ENCODE measurements around the gene ESRP2. TPM values are rescaled to one million over a fixed set of nuclear protein-coding genes. Genes with fewer than 3 reads are reported as not detected.

Gene ESRP2
- total and polyA plus RNA-seq, 5 donors from 2014 or later: 0.10 to 0.99 (median 0.33) TPM; not detected in 1

- no peaks in the 10 kb centered on the region for H3K9me3 Mint-ChIP-seq
- peak overlapping the region; percentile 90 to 97 (median 92) for H3K27ac Mint-ChIP-seq
- Histone ChIP-seq H3K27me3 (ENCODE audit: control insufficient read depth, insufficient read depth, low read length) (no peaks in the 10 kb centered on the region), H3K4me3 (ENCODE audit: low read depth, low read length) (no peak overlapping the region), H3K36me3 (ENCODE audit: control insufficient read depth, insufficient read depth, low read length) (peaks cover 12% of the 10 kb centered on the region), H3K4me1 (ENCODE audit: control insufficient read depth, insufficient read depth, low read length, poor library complexity, severe bottlenecking) (peaks cover 83% of the 10 kb centered on the region), H3K27ac (ENCODE audit: insufficient read depth, low read length, poor library complexity, severe bottlenecking) (peak overlapping the region; percentile 58), H3K9me3 (ENCODE audit: control insufficient read depth in 2 of 2, low read length in 2 of 2) (no peaks in the 10 kb centered on the region)
- H3K4me3 Mint-ChIP-seq: peak overlapping the region in 3 of 4 donors; percentile 52 to 70 (median 52)
- DNase-seq: no peak
- no peak for ATAC-seq (ENCODE audit: low read depth in 2 of 2)
- H3K4me1 Mint-ChIP-seq: peaks cover 31 to 79% (median 57%) of the 10 kb centered on the region in 4 donors
- no peaks in the 10 kb centered on the region for H3K27me3 Mint-ChIP-seq
- H3K36me3 Mint-ChIP-seq: peaks cover 48% of the 10 kb centered on the region
Observed at GRCh38 chr16:68279726-68280558, 44.0 kb upstream of the ESRP2 start.

- peaks cover 29 to 78% (median 52%) of the 10 kb centered on the region in 4 donors for H3K4me1 Mint-ChIP-seq
- ATAC-seq (ENCODE audit: low read depth in 2 of 2) (no peak), DNase-seq (no peak)
- H3K9me3 ChIP-seq (ENCODE audit: control insufficient read depth in 2 of 2, low read length in 2 of 2): no peaks in the 10 kb centered on the region
- H3K4me3 Mint-ChIP-seq: peak overlapping the region; percentile 77 to 87 (median 81)
- no peaks in the 10 kb centered on the region for H3K9me3 Mint-ChIP-seq
- H3K27ac ChIP-seq (ENCODE audit: insufficient read depth, low read length, poor library complexity, severe bottlenecking): peak overlapping the region; percentile 82
- peaks cover 39% of the 10 kb centered on the region for H3K36me3 Mint-ChIP-seq
- H3K27me3 Mint-ChIP-seq: no peaks in the 10 kb centered on the region
- peaks cover 84% of the 10 kb centered on the region for H3K4me1 ChIP-seq (ENCODE audit: control insufficient read depth, insufficient read depth, low read length, poor library complexity, severe bottlenecking)
- H3K27ac Mint-ChIP-seq: peak overlapping the region; percentile 93 to 98 (median 98)
- H3K4me3 ChIP-seq (ENCODE audit: low read depth, low read length): peak overlapping the region; percentile 73
- no peaks in the 10 kb centered on the region for H3K27me3 ChIP-seq (ENCODE audit: control insufficient read depth, insufficient read depth, low read length)
- H3K36me3 ChIP-seq (ENCODE audit: control insufficient read depth, insufficient read depth, low read length): peaks cover 16% of the 10 kb centered on the region
Observed at GRCh38 chr16:68276223-68276622, 40.3 kb upstream of the ESRP2 start.

GRCh38 chr16:68275611-68276191, 39.8 kb upstream of the ESRP2 start:
- peak overlapping the region; percentile 82 for H3K27ac ChIP-seq (ENCODE audit: insufficient read depth, low read length, poor library complexity, severe bottlenecking)
- peaks cover 84% of the 10 kb centered on the region for H3K4me1 ChIP-seq (ENCODE audit: control insufficient read depth, insufficient read depth, low read length, poor library complexity, severe bottlenecking)

GRCh38 chr16:68274441-68274840, 38.5 kb upstream of the ESRP2 start:
- peak overlapping the region; percentile 60 for H3K4me3 ChIP-seq (ENCODE audit: low read depth, low read length)
- peaks cover 84% of the 10 kb centered on the region for H3K4me1 ChIP-seq (ENCODE audit: control insufficient read depth, insufficient read depth, low read length, poor library complexity, severe bottlenecking)
- H3K4me1 Mint-ChIP-seq: peaks cover 24 to 81% (median 55%) of the 10 kb centered on the region in 4 donors
- peak overlapping the region; percentile 50 to 88 (median 71) for H3K4me3 Mint-ChIP-seq
- H3K27me3 Mint-ChIP-seq: no peaks in the 10 kb centered on the region
- H3K9me3 ChIP-seq (ENCODE audit: control insufficient read depth in 2 of 2, low read length in 2 of 2): no peaks in the 10 kb centered on the region
- H3K27ac ChIP-seq (ENCODE audit: insufficient read depth, low read length, poor library complexity, severe bottlenecking): peak overlapping the region; percentile 82
- peaks cover 34% of the 10 kb centered on the region for H3K36me3 Mint-ChIP-seq
- H3K9me3 Mint-ChIP-seq: no peaks in the 10 kb centered on the region
- no peak for ATAC-seq (ENCODE audit: low read depth in 2 of 2)
- peaks cover 14% of the 10 kb centered on the region for H3K36me3 ChIP-seq (ENCODE audit: control insufficient read depth, insufficient read depth, low read length)
- DNase-seq: no peak
- H3K27me3 ChIP-seq (ENCODE audit: control insufficient read depth, insufficient read depth, low read length): no peaks in the 10 kb centered on the region
- peak overlapping the region; percentile 93 to 98 (median 98) for H3K27ac Mint-ChIP-seq

More at GRCh38 chr16:68275611-68276191, 39.8 kb upstream of the ESRP2 start:
- H3K27me3 Mint-ChIP-seq: no peaks in the 10 kb centered on the region
- no peaks in the 10 kb centered on the region for H3K9me3 Mint-ChIP-seq
- Histone ChIP-seq H3K9me3 (ENCODE audit: control insufficient read depth in 2 of 2, low read length in 2 of 2) (no peaks in the 10 kb centered on the region), H3K27me3 (ENCODE audit: control insufficient read depth, insufficient read depth, low read length) (no peaks in the 10 kb centered on the region), H3K4me3 (ENCODE audit: low read depth, low read length) (peak overlapping the region; percentile 73), H3K36me3 (ENCODE audit: control insufficient read depth, insufficient read depth, low read length) (peaks cover 14% of the 10 kb centered on the region)
- peaks cover 38% of the 10 kb centered on the region for H3K36me3 Mint-ChIP-seq
- H3K27ac Mint-ChIP-seq: peak overlapping the region; percentile 93 to 98 (median 98)
- DNase-seq (peak; percentile 33 to 80 (median 69)), ATAC-seq (ENCODE audit: low read depth in 2 of 2) (peak; percentile 86)
- H3K4me1 Mint-ChIP-seq: peaks cover 28 to 78% (median 53%) of the 10 kb centered on the region in 4 donors
- peak overlapping the region; percentile 77 to 87 (median 81) for H3K4me3 Mint-ChIP-seq

- no peaks in the 10 kb centered on the region for H3K27me3 ChIP-seq (ENCODE audit: control insufficient read depth, insufficient read depth, low read length)
- DNase-seq: no peak
- H3K36me3 ChIP-seq (ENCODE audit: control insufficient read depth, insufficient read depth, low read length): peaks cover 14% of the 10 kb centered on the region
- Mint-ChIP-seq H3K27me3 (no peaks in the 10 kb centered on the region), H3K9me3 (no peaks in the 10 kb centered on the region), H3K36me3 (peaks cover 38% of the 10 kb centered on the region), H3K27ac (peak overlapping the region; percentile 93 to 98 (median 98)), H3K4me3 (peak overlapping the region; percentile 50 to 88 (median 71)), H3K4me1 (peaks cover 30 to 81% (median 60%) of the 10 kb centered on the region in 4 donors)
- peak overlapping the region; percentile 60 for H3K4me3 ChIP-seq (ENCODE audit: low read depth, low read length)
- H3K9me3 ChIP-seq (ENCODE audit: control insufficient read depth in 2 of 2, low read length in 2 of 2): no peaks in the 10 kb centered on the region
- H3K27ac ChIP-seq (ENCODE audit: insufficient read depth, low read length, poor library complexity, severe bottlenecking): peak overlapping the region; percentile 82
- peaks cover 85% of the 10 kb centered on the region for H3K4me1 ChIP-seq (ENCODE audit: control insufficient read depth, insufficient read depth, low read length, poor library complexity, severe bottlenecking)
- no peak for ATAC-seq (ENCODE audit: low read depth in 2 of 2)
Observed at GRCh38 chr16:68273896-68274295, 38.0 kb upstream of the ESRP2 start.

GRCh38 chr16:68273459-68273858, 37.5 kb upstream of the ESRP2 start:
- Mint-ChIP-seq H3K4me3 (peak overlapping the region; percentile 69 to 88 (median 76)), H3K4me1 (peaks cover 30 to 84% (median 61%) of the 10 kb centered on the region in 4 donors), H3K9me3 (no peaks in the 10 kb centered on the region), H3K27ac (peak overlapping the region; percentile 93 to 98 (median 98)), H3K27me3 (no peaks in the 10 kb centered on the region), H3K36me3 (peaks cover 38% of the 10 kb centered on the region)
- Histone ChIP-seq H3K27me3 (ENCODE audit: control insufficient read depth, insufficient read depth, low read length) (no peaks in the 10 kb centered on the region), H3K36me3 (ENCODE audit: control insufficient read depth, insufficient read depth, low read length) (peaks cover 14% of the 10 kb centered on the region), H3K4me3 (ENCODE audit: low read depth, low read length) (peak overlapping the region; percentile 65), H3K27ac (ENCODE audit: insufficient read depth, low read length, poor library complexity, severe bottlenecking) (peak overlapping the region; percentile 82), H3K9me3 (ENCODE audit: control insufficient read depth in 2 of 2, low read length in 2 of 2) (no peaks in the 10 kb centered on the region), H3K4me1 (ENCODE audit: control insufficient read depth, insufficient read depth, low read length, poor library complexity, severe bottlenecking) (peaks cover 89% of the 10 kb centered on the region)
- DNase-seq (no peak), ATAC-seq (ENCODE audit: low read depth in 2 of 2) (no peak)

GRCh38 chr16:68272507-68273209, 36.7 kb upstream of the ESRP2 start:
- Mint-ChIP-seq H3K9me3 (no peaks in the 10 kb centered on the region), H3K36me3 (peaks cover 43% of the 10 kb centered on the region), H3K4me3 (peak overlapping the region; percentile 69 to 88 (median 76)), H3K27ac (peak overlapping the region; percentile 93 to 98 (median 98)), H3K27me3 (no peaks in the 10 kb centered on the region), H3K4me1 (peaks cover 36 to 92% (median 67%) of the 10 kb centered on the region in 4 donors)
- Histone ChIP-seq H3K36me3 (ENCODE audit: control insufficient read depth, insufficient read depth, low read length) (peaks cover 14% of the 10 kb centered on the region), H3K4me1 (ENCODE audit: control insufficient read depth, insufficient read depth, low read length, poor library complexity, severe bottlenecking) (peaks cover 93% of the 10 kb centered on the region), H3K9me3 (ENCODE audit: control insufficient read depth in 2 of 2, low read length in 2 of 2) (no peaks in the 10 kb centered on the region), H3K27me3 (ENCODE audit: control insufficient read depth, insufficient read depth, low read length) (no peaks in the 10 kb centered on the region), H3K4me3 (ENCODE audit: low read depth, low read length) (peak overlapping the region; percentile 65), H3K27ac (ENCODE audit: insufficient read depth, low read length, poor library complexity, severe bottlenecking) (peak overlapping the region; percentile 82)
- ATAC-seq (ENCODE audit: low read depth in 2 of 2) (peak; percentile 61), DNase-seq (peak; percentile 43 to 73 (median 67))

All from CD4-positive, CD25-positive, alpha-beta regulatory T cell (primary cell).